Measurements from ENCODE around the gene TNFRSF8. TPM values are rescaled to one million over a fixed set of nuclear protein-coding genes. Genes with fewer than 3 reads are reported as not detected.

Gene TNFRSF8
- total RNA-seq, 2 experiments from 2014 or later, result 6.0 to 6.5 TPM

- ChIA-PET CTCF (interaction anchor here (0.7 to 4.9 kb wide), 11 partner anchors 8 to 196 kb away, joined by 3 to 27 read pairs (median 8); partner anchors contain the start of gene MFN2), POLR2A (no interaction called here)
- H3K4me1 Mint-ChIP-seq, result peaks cover 88% of the 10 kb centered on the region
- no peak for DNase-seq
- no peaks in the 10 kb centered on the region for H3K27me3 Mint-ChIP-seq
- no peaks in the 10 kb centered on the region for H3K9me3 Mint-ChIP-seq
- H3K4me3 Mint-ChIP-seq, result peak overlapping the region; percentile 41
- H3K36me3 Mint-ChIP-seq (ENCODE audit: low read depth), result peaks cover 42% of the 10 kb centered on the region
- peak overlapping the region; percentile 89 for H3K27ac Mint-ChIP-seq
These were observed 113.4 kb downstream of the TNFRSF8 start for GRCh38 chr1:12176298-12177118.

GRCh38 chr1:12177156-12177998 is 114.3 kb downstream of the TNFRSF8 start:
- Mint-ChIP-seq H3K9me3 (no peaks in the 10 kb centered on the region), H3K27ac (peak overlapping the region; percentile 92), H3K36me3 (ENCODE audit: low read depth) (peaks cover 34% of the 10 kb centered on the region), H3K27me3 (no peaks in the 10 kb centered on the region), H3K4me1 (peaks cover 87% of the 10 kb centered on the region), H3K4me3 (peak overlapping the region; percentile 63)
- ChIA-PET CTCF (interaction anchor here (0.8 to 4.9 kb wide), 17 partner anchors 9 to 404 kb away, joined by 3 to 27 read pairs (median 6); partner anchors contain the start of genes MFN2 and TNFRSF1B), POLR2A (interaction anchor here (1.4 kb wide), 1 partner anchor 27 kb away, joined by 5 read pairs; no protein-coding TSS in a partner anchor)
- peak; percentile 32 for DNase-seq

GRCh38 chr1:12177999-12178441 is 114.9 kb downstream of the TNFRSF8 start:
- Mint-ChIP-seq H3K9me3 (no peaks in the 10 kb centered on the region), H3K27me3 (no peaks in the 10 kb centered on the region), H3K36me3 (ENCODE audit: low read depth) (peaks cover 33% of the 10 kb centered on the region), H3K4me3 (peak overlapping the region; percentile 63), H3K27ac (peak overlapping the region; percentile 92), H3K4me1 (peaks cover 86% of the 10 kb centered on the region)
- CTCF ChIA-PET, result interaction anchor here (1.0 to 4.9 kb wide), 16 partner anchors 10 to 403 kb away, joined by 3 to 27 read pairs (median 6); partner anchors contain the start of genes MFN2 and TNFRSF1B
- POLR2A ChIA-PET, result interaction anchor here (1.4 kb wide), 1 partner anchor 27 kb away, joined by 5 read pairs; no protein-coding TSS in a partner anchor
- peak; percentile 84 for DNase-seq

- Mint-ChIP-seq H3K9me3 (no peaks in the 10 kb centered on the region), H3K27me3 (no peaks in the 10 kb centered on the region), H3K27ac (peak overlapping the region; percentile 92), H3K4me3 (peak overlapping the region; percentile 63), H3K36me3 (ENCODE audit: low read depth) (peaks cover 33% of the 10 kb centered on the region), H3K4me1 (peaks cover 81% of the 10 kb centered on the region)
- ChIA-PET POLR2A (interaction anchor here (1.4 kb wide), 1 partner anchor 28 kb away, joined by 5 read pairs; no protein-coding TSS in a partner anchor), CTCF (interaction anchor here (1.1 to 4.9 kb wide), 12 partner anchors 9 to 91 kb away, joined by 3 to 27 read pairs (median 8); partner anchors contain the start of gene TNFRSF1B)
- no peak for DNase-seq
These were observed 115.4 kb downstream of the TNFRSF8 start for GRCh38 chr1:12178511-12178910.

- CTCF ChIA-PET, result interaction anchor here (1.0 to 4.9 kb wide), 8 partner anchors 9 to 54 kb away, joined by 3 to 27 read pairs (median 11); partner anchors contain the start of gene TNFRSF1B
- no peaks in the 10 kb centered on the region for H3K27me3 Mint-ChIP-seq
- peaks cover 80% of the 10 kb centered on the region for H3K4me1 Mint-ChIP-seq
- POLR2A ChIA-PET, result interaction anchor here (1.4 kb wide), 1 partner anchor 29 kb away, joined by 5 read pairs; no protein-coding TSS in a partner anchor
- H3K36me3 Mint-ChIP-seq (ENCODE audit: low read depth), result peaks cover 33% of the 10 kb centered on the region
- no peaks in the 10 kb centered on the region for H3K9me3 Mint-ChIP-seq
- H3K27ac Mint-ChIP-seq, result peak overlapping the region; percentile 92
- peak overlapping the region; percentile 63 for H3K4me3 Mint-ChIP-seq
- peak; percentile 84 for DNase-seq
These were observed 116.0 kb downstream of the TNFRSF8 start for GRCh38 chr1:12179111-12179519.

GRCh38 chr1:12179676-12180075 is 116.6 kb downstream of the TNFRSF8 start:
- H3K27me3 Mint-ChIP-seq, result no peaks in the 10 kb centered on the region
- H3K9me3 Mint-ChIP-seq, result no peaks in the 10 kb centered on the region
- no peak for DNase-seq
- peak overlapping the region; percentile 92 for H3K27ac Mint-ChIP-seq
- peaks cover 76% of the 10 kb centered on the region for H3K4me1 Mint-ChIP-seq
- peaks cover 33% of the 10 kb centered on the region for H3K36me3 Mint-ChIP-seq (ENCODE audit: low read depth)
- ChIA-PET POLR2A (no interaction called here), CTCF (interaction anchor here (1.0 to 4.5 kb wide), 5 partner anchors 8 to 38 kb away, joined by 3 to 26 read pairs (median 7); no protein-coding TSS in a partner anchor)
- no peak overlapping the region for H3K4me3 Mint-ChIP-seq

- ChIA-PET CTCF (interaction anchor here (1.0 to 4.5 kb wide), 2 partner anchors 8 to 16 kb away, joined by 5 to 26 read pairs; no protein-coding TSS in a partner anchor), POLR2A (no interaction called here)
- no peaks in the 10 kb centered on the region for H3K27me3 Mint-ChIP-seq
- no peak overlapping the region for H3K4me3 Mint-ChIP-seq
- H3K36me3 Mint-ChIP-seq (ENCODE audit: low read depth), result peaks cover 30% of the 10 kb centered on the region
- H3K9me3 Mint-ChIP-seq, result no peaks in the 10 kb centered on the region
- peaks cover 69% of the 10 kb centered on the region for H3K4me1 Mint-ChIP-seq
- H3K27ac Mint-ChIP-seq, result peak overlapping the region; percentile 64
- DNase-seq, result no peak
These were observed 117.2 kb downstream of the TNFRSF8 start for GRCh38 chr1:12180315-12180714.

GRCh38 chr1:12180903-12181302 is 117.8 kb downstream of the TNFRSF8 start:
- no peak for DNase-seq
- peaks cover 25% of the 10 kb centered on the region for H3K36me3 Mint-ChIP-seq (ENCODE audit: low read depth)
- H3K4me1 Mint-ChIP-seq, result peaks cover 64% of the 10 kb centered on the region
- ChIA-PET POLR2A (no interaction called here), CTCF (interaction anchor here (1.0 kb wide), 1 partner anchor 16 kb away, joined by 5 read pairs; no protein-coding TSS in a partner anchor)
- H3K27me3 Mint-ChIP-seq, result no peaks in the 10 kb centered on the region
- no peak overlapping the region for H3K4me3 Mint-ChIP-seq
- no peaks in the 10 kb centered on the region for H3K9me3 Mint-ChIP-seq
- H3K27ac Mint-ChIP-seq, result peak overlapping the region; percentile 13

- H3K36me3 Mint-ChIP-seq (ENCODE audit: low read depth), result peaks cover 20% of the 10 kb centered on the region
- no peak overlapping the region for H3K4me3 Mint-ChIP-seq
- H3K9me3 Mint-ChIP-seq, result no peaks in the 10 kb centered on the region
- ChIA-PET CTCF (interaction anchor here (2.1 kb wide), 1 partner anchor 56 kb away, joined by 11 read pairs; no protein-coding TSS in a partner anchor), POLR2A (no interaction called here)
- H3K27me3 Mint-ChIP-seq, result no peaks in the 10 kb centered on the region
- peaks cover 59% of the 10 kb centered on the region for H3K4me1 Mint-ChIP-seq
- peak overlapping the region; percentile 41 for H3K27ac Mint-ChIP-seq
- no peak for DNase-seq
These were observed 118.5 kb downstream of the TNFRSF8 start for GRCh38 chr1:12181568-12181967.

GRCh38 chr1:12182410-12182984 is 119.4 kb downstream of the TNFRSF8 start:
- no peak for DNase-seq
- H3K27ac Mint-ChIP-seq, result peak overlapping the region; percentile 43
- CTCF ChIA-PET, result interaction anchor here (0.7 to 2.1 kb wide), 7 partner anchors 11 to 437 kb away, joined by 3 to 11 read pairs (median 3); no protein-coding TSS in a partner anchor
- H3K36me3 Mint-ChIP-seq (ENCODE audit: low read depth), result peaks cover 16% of the 10 kb centered on the region
- H3K4me3 Mint-ChIP-seq, result no peak overlapping the region
- peaks cover 55% of the 10 kb centered on the region for H3K4me1 Mint-ChIP-seq
- H3K9me3 Mint-ChIP-seq, result no peaks in the 10 kb centered on the region
- H3K27me3 Mint-ChIP-seq, result no peaks in the 10 kb centered on the region
- POLR2A ChIA-PET, result interaction anchor here (0.7 kb wide), 1 partner anchor 275 kb away, joined by 3 read pairs; no protein-coding TSS in a partner anchor

GRCh38 chr1:12183095-12183794 is 120.1 kb downstream of the TNFRSF8 start:
- no peak overlapping the region for H3K27ac Mint-ChIP-seq
- H3K4me3 Mint-ChIP-seq, result no peak overlapping the region
- ChIA-PET POLR2A (interaction anchor here (0.6 to 0.7 kb wide), 2 partner anchors 44 to 276 kb away, joined by 3 read pairs; no protein-coding TSS in a partner anchor), CTCF (interaction anchor here (0.7 to 2.1 kb wide), 7 partner anchors 11 to 437 kb away, joined by 3 to 11 read pairs (median 3); no protein-coding TSS in a partner anchor)
- peaks cover 54% of the 10 kb centered on the region for H3K4me1 Mint-ChIP-seq
- no peaks in the 10 kb centered on the region for H3K9me3 Mint-ChIP-seq
- no peak for DNase-seq
- no peaks in the 10 kb centered on the region for H3K27me3 Mint-ChIP-seq
- H3K36me3 Mint-ChIP-seq (ENCODE audit: low read depth), result peaks cover 15% of the 10 kb centered on the region
